SK-N-SH treated with all-trans-retinoic acid at 6 μM for 48 hours (cell line): ENCODE measurements around the gene SV2B.

Experiments
- ATAC-seq: fragments of 200-7000 bp; cut with Tn5 transposase; 3 replicates; pipeline ENCODE4 v1.9.1; 2020; ENCODE audit warnings: mild to moderate bottlenecking, moderate library complexity
- ARNTL ChIP-seq: fragments of 450-650 bp; formaldehyde crosslinking; IDR thresholded peaks from 2 replicates; pipeline ENCODE4 v1.5.0; 2020; ENCODE audit warnings: low read depth, mild to moderate bottlenecking, moderate library complexity, borderline replicate concordance
- BACH2 ChIP-seq: fragments of 250-450 bp; sonication (Bioruptor Pico); IDR thresholded peaks from 2 replicates; pipeline ENCODE4 v1.9.0; 2021; ENCODE audit warnings: mild to moderate bottlenecking, borderline replicate concordance
- CSDC2 ChIP-seq: fragments of 250-450 bp; sonication (Bioruptor Pico); IDR thresholded peaks from 2 replicates; pipeline ENCODE4 v1.5.0; 2020; ENCODE audit warnings: mild to moderate bottlenecking, moderate library complexity
- ESRRG ChIP-seq: fragments of 250-450 bp; sonication (Bioruptor Pico); IDR thresholded peaks from 2 replicates; pipeline ENCODE4 v1.6.1; 2021; ENCODE audit warnings: mild to moderate bottlenecking
- GLIS3 ChIP-seq: fragments of 250-450 bp; sonication (Bioruptor Pico); IDR thresholded peaks from 2 replicates; pipeline ENCODE4 v1.5.0; 2020; ENCODE audit warnings: mild to moderate bottlenecking, moderate library complexity
- ISL1 ChIP-seq: fragments of 250-450 bp; sonication (Bioruptor Pico); IDR thresholded peaks from 2 replicates; pipeline ENCODE4 v2.1.2; 2022; ENCODE audit warnings: mild to moderate bottlenecking, moderate library complexity
- POU6F1 ChIP-seq: fragments of 250-450 bp; sonication (Bioruptor Pico); IDR thresholded peaks from 2 replicates; pipeline ENCODE4 v1.8.0; 2021; ENCODE audit warnings: low read depth, mild to moderate bottlenecking, moderate library complexity, borderline replicate concordance
- PPARA ChIP-seq: fragments of 250-450 bp; sonication (Bioruptor Pico); IDR thresholded peaks from 2 replicates; pipeline ENCODE4 v1.5.0; 2020; ENCODE audit warnings: mild to moderate bottlenecking, borderline replicate concordance
- RARB ChIP-seq: fragments of 250-450 bp; sonication (Bioruptor Pico); IDR thresholded peaks from 2 replicates; pipeline ENCODE4 v1.8.0; 2021; ENCODE audit warnings: mild to moderate bottlenecking, moderate library complexity
- SNAI2 ChIP-seq: fragments of 250-450 bp; sonication (Bioruptor Pico); IDR thresholded peaks from 2 replicates; pipeline ENCODE4 v1.5.0; 2020; ENCODE audit warnings: mild to moderate bottlenecking, moderate library complexity
- TCF4 ChIP-seq: fragments of 250-450 bp; sonication (Bioruptor Pico); IDR thresholded peaks from 2 replicates; pipeline ENCODE4 v1.8.0; 2021; ENCODE audit warnings: mild to moderate bottlenecking, moderate library complexity, borderline replicate concordance
- TOX ChIP-seq: fragments of 250-450 bp; sonication (Bioruptor Pico); IDR thresholded peaks from 2 replicates; pipeline ENCODE4 v1.8.0; 2021; ENCODE audit warnings: mild to moderate bottlenecking, moderate library complexity, borderline replicate concordance
- TSHZ2 ChIP-seq: fragments of 250-450 bp; sonication (Bioruptor Pico); IDR thresholded peaks from 2 replicates; pipeline ENCODE4 v1.5.0; 2020; ENCODE audit warnings: mild to moderate bottlenecking, moderate library complexity
- ZC3H10 ChIP-seq: fragments of 250-450 bp; sonication (Bioruptor Pico); IDR thresholded peaks from 2 replicates; pipeline ENCODE4 v1.5.1; 2021; ENCODE audit warnings: mild to moderate bottlenecking, moderate library complexity
- ZFP3 ChIP-seq: fragments of 250-450 bp; sonication (Bioruptor Pico); IDR thresholded peaks from 2 replicates; pipeline ENCODE4 v1.5.0; 2020; ENCODE audit warnings: mild to moderate bottlenecking, moderate library complexity
- ZFP30 ChIP-seq: fragments of 450-650 bp; formaldehyde crosslinking; IDR thresholded peaks from 2 replicates; pipeline ENCODE4 v1.5.0; 2022; ENCODE audit warnings: mild to moderate bottlenecking, moderate library complexity
- ZNF565 ChIP-seq: fragments of 450-650 bp; formaldehyde crosslinking; conservative IDR thresholded peaks from 2 replicates; pipeline ENCODE4 v1.5.0; 2020; ENCODE audit warnings: low read depth, mild to moderate bottlenecking, moderate library complexity
- ZNF70 ChIP-seq: fragments of 450-650 bp; formaldehyde crosslinking; IDR thresholded peaks from 2 replicates; pipeline ENCODE4 v1.5.0; 2020; ENCODE audit warnings: mild to moderate bottlenecking, moderate library complexity
- ZNF8 ChIP-seq: fragments of 450-650 bp; formaldehyde crosslinking; IDR thresholded peaks from 2 replicates; pipeline ENCODE4 v1.5.0; 2020; ENCODE audit warnings: mild to moderate bottlenecking, moderate library complexity
- TF ChIP-seq, protein P1 (sequence below): fragments of 250-450 bp; sonication (Bioruptor Pico); IDR thresholded peaks from 2 replicates; pipeline ENCODE4 v1.5.1; 2020; ENCODE audit warnings: low read depth, mild to moderate bottlenecking, moderate library complexity
- TF ChIP-seq, protein P2 (sequence below): fragments of 250-450 bp; sonication (Bioruptor Pico); IDR thresholded peaks from 2 replicates; pipeline ENCODE4 v1.8.0; 2020; ENCODE audit warnings: mild to moderate bottlenecking, moderate library complexity, borderline replicate concordance
- TF ChIP-seq, protein P3 (sequence below): fragments of 250-450 bp; sonication (Bioruptor Pico); IDR thresholded peaks from 2 replicates; pipeline ENCODE4 v1.5.1; 2021; ENCODE audit warnings: mild to moderate bottlenecking, moderate library complexity

SV2B gene

DNA sequence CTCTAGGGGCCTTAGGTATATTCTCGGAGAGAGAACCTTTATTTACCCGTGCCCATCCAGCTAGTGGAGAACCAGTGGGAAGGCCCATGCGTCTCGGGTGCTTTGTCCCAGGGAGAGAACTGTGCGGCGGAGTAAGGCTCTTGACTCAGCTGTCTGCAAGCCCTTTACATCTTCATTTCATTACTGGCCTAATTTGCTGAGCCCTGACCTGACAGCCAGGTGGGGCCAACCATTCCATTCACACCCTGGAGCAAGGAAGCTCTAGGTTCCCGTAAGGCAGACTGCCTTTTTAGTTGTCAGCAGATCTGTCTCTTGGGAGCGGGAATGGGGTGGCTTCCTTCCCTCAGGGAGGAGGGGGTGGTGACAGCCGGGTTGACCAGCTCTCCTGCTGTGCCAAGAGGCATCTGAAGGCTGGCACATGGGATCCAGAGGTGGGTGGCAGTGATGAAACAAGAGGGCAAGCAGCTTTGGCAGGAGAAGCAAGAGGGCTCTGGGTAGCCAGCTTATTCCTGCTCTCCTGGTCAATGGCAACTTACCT, 36.4 kb downstream of the SV2B start:
- no peak for ATAC-seq
- no peak for TF ChIP-seq ZNF70 (CRISPR knock-in tag)
- TF ChIP-seq ZFP3 (CRISPR knock-in tag): no peak
- TF ChIP-seq ZNF8 (CRISPR knock-in tag): no peak
- no peak for TF ChIP-seq TCF4 (CRISPR knock-in tag)
- TF ChIP-seq, protein P1, sequence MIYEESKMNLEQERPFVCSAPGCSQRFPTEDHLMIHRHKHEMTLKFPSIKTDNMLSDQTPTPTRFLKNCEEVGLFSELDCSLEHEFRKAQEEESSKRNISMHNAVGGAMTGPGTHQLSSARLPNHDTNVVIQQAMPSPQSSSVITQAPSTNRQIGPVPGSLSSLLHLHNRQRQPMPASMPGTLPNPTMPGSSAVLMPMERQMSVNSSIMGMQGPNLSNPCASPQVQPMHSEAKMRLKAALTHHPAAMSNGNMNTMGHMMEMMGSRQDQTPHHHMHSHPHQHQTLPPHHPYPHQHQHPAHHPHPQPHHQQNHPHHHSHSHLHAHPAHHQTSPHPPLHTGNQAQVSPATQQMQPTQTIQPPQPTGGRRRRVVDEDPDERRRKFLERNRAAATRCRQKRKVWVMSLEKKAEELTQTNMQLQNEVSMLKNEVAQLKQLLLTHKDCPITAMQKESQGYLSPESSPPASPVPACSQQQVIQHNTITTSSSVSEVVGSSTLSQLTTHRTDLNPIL (CRISPR knock-in tag): no peak
- TF ChIP-seq TOX (CRISPR knock-in tag): no peak
- TF ChIP-seq BACH2 (CRISPR knock-in tag): no peak
- TF ChIP-seq, protein P2, sequence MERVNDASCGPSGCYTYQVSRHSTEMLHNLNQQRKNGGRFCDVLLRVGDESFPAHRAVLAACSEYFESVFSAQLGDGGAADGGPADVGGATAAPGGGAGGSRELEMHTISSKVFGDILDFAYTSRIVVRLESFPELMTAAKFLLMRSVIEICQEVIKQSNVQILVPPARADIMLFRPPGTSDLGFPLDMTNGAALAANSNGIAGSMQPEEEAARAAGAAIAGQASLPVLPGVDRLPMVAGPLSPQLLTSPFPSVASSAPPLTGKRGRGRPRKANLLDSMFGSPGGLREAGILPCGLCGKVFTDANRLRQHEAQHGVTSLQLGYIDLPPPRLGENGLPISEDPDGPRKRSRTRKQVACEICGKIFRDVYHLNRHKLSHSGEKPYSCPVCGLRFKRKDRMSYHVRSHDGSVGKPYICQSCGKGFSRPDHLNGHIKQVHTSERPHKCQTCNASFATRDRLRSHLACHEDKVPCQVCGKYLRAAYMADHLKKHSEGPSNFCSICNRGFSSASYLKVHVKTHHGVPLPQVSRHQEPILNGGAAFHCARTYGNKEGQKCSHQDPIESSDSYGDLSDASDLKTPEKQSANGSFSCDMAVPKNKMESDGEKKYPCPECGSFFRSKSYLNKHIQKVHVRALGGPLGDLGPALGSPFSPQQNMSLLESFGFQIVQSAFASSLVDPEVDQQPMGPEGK (CRISPR knock-in tag): no peak
- TF ChIP-seq GLIS3 (CRISPR knock-in tag): no peak
- TF ChIP-seq, protein P3, sequence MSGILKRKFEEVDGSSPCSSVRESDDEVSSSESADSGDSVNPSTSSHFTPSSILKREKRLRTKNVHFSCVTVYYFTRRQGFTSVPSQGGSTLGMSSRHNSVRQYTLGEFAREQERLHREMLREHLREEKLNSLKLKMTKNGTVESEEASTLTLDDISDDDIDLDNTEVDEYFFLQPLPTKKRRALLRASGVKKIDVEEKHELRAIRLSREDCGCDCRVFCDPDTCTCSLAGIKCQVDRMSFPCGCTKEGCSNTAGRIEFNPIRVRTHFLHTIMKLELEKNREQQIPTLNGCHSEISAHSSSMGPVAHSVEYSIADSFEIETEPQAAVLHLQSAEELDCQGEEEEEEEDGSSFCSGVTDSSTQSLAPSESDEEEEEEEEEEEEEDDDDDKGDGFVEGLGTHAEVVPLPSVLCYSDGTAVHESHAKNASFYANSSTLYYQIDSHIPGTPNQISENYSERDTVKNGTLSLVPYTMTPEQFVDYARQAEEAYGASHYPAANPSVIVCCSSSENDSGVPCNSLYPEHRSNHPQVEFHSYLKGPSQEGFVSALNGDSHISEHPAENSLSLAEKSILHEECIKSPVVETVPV: no peak

GRCh38 chr15:91140601-91141000, 40.5 kb downstream of the SV2B start:
- TF ChIP-seq ISL1 (CRISPR knock-in tag) (no peak), ZFP3 (CRISPR knock-in tag) (no peak), ESRRG (CRISPR knock-in tag) (no peak), ZNF565 (CRISPR knock-in tag) (no peak), ARNTL (CRISPR knock-in tag) (no peak), ZC3H10 (CRISPR knock-in tag) (no peak), CSDC2 (CRISPR knock-in tag) (no peak), PPARA (CRISPR knock-in tag) (no peak), ZNF70 (CRISPR knock-in tag) (no peak), SNAI2 (CRISPR knock-in tag) (no peak), ZFP30 (CRISPR knock-in tag) (no peak), ZNF8 (CRISPR knock-in tag) (no peak), POU6F1 (CRISPR knock-in tag) (no peak), RARB (CRISPR knock-in tag) (no peak), TSHZ2 (CRISPR knock-in tag) (no peak), BACH2 (CRISPR knock-in tag) (no peak)
- TF ChIP-seq, protein P1 (CRISPR knock-in tag): no peak
- TF ChIP-seq, protein P2 (CRISPR knock-in tag): no peak
- no peak for ATAC-seq
